Gastrocnemius medialis (tissue), 4 donors: ENCODE results near the gene ESRRB. TPM values are rescaled to one million over a fixed set of nuclear protein-coding genes. Genes with fewer than 3 reads are reported as not detected.

ENCODE experiments used
- ATAC-seq, 2 donors: fragments of 150-250 bp; one replicate each; pipeline ENCODE4 v1.9.1; 2016
- DNase-seq, 2 donors: peaks; one replicate each; pipeline ENCODE4 v3.0.0-alpha.2; 2019
- H3K27ac ChIP-seq, 4 donors: fragments of 200-600 bp; sonication (generic); 1 replicate in 1 of 4; 2 replicates in 3 of 4; pipeline ENCODE4 v1.5.1; 2016 to 2018; ENCODE audit warnings: mild to moderate bottlenecking in 2 of 4, moderate library complexity in 1 of 4
- H3K27me3 ChIP-seq, 3 donors: fragments of 200-600 bp; sonication (generic) in 2 of 3; 1 replicate in 1 of 3; 2 replicates in 2 of 3; pipeline versions ENCODE4 v1.5.1 to v1.6.0; 2016 to 2019; ENCODE audit warnings: mild to moderate bottlenecking in 1 of 3, moderate library complexity in 1 of 3
- H3K36me3 ChIP-seq, 2 donors: fragments of 200-600 bp; sonication (generic) in 1 of 2; one replicate each; pipeline ENCODE4 v1.5.1; 2017 to 2018
- H3K4me1 ChIP-seq, 2 donors: fragments of 200-600 bp; sonication (generic) in 1 of 2; one replicate each; pipeline ENCODE4 v1.5.1; 2016 to 2017; ENCODE audit warnings: mild to moderate bottlenecking in 2 of 2
- H3K4me3 ChIP-seq, 4 donors: fragments of 200-600 bp; sonication (generic) in 3 of 4; 1 replicate in 1 of 4; 2 replicates in 3 of 4; pipeline ENCODE4 v1.5.1; 2016 to 2019; ENCODE audit warnings: mild to moderate bottlenecking in 2 of 4
- H3K9me3 ChIP-seq, 3 donors: fragments of 200-600 bp; sonication (generic) in 2 of 3; 1 replicate in 1 of 3; 2 replicates in 2 of 3; pipeline ENCODE4 v1.5.1; 2016 to 2019
- POLR2A ChIP-seq, 2 donors: fragments of 450-650 bp; IDR thresholded peaks; one replicate each; pipeline ENCODE4 v1.6.1; 2017; ENCODE audit warnings: antibody characterized with exemption in 2 of 2, mild to moderate bottlenecking in 2 of 2, moderate library complexity in 2 of 2
- in situ Hi-C, 4 donors: fragments of 200-750 bp; cut with MboI; loops; one replicate each; pipeline versions ENCODE4 v1.15.0 to v1.8.0; 2017; ENCODE audit warnings: low sequenced_read_pairs in 4 of 4
- intact Hi-C: fragments of 100-400 bp; cut with DNase I; formaldehyde crosslinking; loops from one replicate; pipeline ENCODE4 v1.15.1; 2023; ENCODE audit warnings: low total_unique reads
- total RNA-seq, 4 donors: library from RNA; depleted of rRNA; stranded (reverse); fragments of >200 nt; gene quantifications; one replicate each; pipeline versions ENCODE4 v1.1.0 to v1.2.3, GENCODE V29; 2016
- TF ChIP-seq, protein P1 (sequence below), 5 experiments: fragments of 450-650 bp in 3 of 5; fragments of 200-600 bp in 2 of 5; sonication (generic) in 2 of 5; IDR thresholded peaks in 4 of 5; conservative IDR thresholded peaks in 1 of 5; 1 replicate in 4 of 5; 2 replicates in 1 of 5; pipeline ENCODE4 v1.5.1; 2016 to 2019; ENCODE audit warnings: antibody characterized with exemption in 5 of 5, mild to moderate bottlenecking in 3 of 5, moderate library complexity in 3 of 5

The ESRRB gene
- total RNA-seq, 4 donors from 2014 or later = 1.1 to 9.4 (median 5.3) TPM

DNA sequence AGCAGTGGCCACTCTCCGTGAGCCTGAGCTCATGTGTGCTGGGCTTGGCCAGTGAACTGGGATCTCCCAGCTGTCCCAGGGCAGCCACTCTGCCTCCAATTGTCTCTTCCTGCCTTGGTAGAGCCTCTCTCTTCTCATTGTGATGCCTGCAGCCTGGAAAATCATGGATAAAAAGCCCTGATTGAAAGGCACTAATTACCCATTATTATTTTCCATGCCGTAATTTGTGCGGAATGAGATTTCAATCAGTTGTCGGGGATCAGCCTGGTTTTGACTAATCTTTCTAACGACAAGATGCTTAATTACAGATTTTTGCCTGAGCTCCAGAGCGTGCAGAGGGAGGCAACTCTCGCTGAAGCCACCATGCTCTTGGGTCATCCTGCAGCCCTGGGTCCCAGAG is 52.7 kb downstream of the ESRRB start:
- no peaks in the 10 kb centered on the region for H3K9me3 ChIP-seq
- H3K4me3 ChIP-seq = no peak overlapping the region
- TF ChIP-seq POLR2A (IDR thresholded peaks at IDR 0.05) = no peak
- TF ChIP-seq, protein P1, sequence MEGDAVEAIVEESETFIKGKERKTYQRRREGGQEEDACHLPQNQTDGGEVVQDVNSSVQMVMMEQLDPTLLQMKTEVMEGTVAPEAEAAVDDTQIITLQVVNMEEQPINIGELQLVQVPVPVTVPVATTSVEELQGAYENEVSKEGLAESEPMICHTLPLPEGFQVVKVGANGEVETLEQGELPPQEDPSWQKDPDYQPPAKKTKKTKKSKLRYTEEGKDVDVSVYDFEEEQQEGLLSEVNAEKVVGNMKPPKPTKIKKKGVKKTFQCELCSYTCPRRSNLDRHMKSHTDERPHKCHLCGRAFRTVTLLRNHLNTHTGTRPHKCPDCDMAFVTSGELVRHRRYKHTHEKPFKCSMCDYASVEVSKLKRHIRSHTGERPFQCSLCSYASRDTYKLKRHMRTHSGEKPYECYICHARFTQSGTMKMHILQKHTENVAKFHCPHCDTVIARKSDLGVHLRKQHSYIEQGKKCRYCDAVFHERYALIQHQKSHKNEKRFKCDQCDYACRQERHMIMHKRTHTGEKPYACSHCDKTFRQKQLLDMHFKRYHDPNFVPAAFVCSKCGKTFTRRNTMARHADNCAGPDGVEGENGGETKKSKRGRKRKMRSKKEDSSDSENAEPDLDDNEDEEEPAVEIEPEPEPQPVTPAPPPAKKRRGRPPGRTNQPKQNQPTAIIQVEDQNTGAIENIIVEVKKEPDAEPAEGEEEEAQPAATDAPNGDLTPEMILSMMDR (IDR thresholded peaks at IDR 0.05 in 4 of 5, conservative IDR thresholded peaks at IDR 0.05 in 1 of 5) = no peak
- in situ Hi-C loops (no loop called here), intact Hi-C loops (no loop called here)
- no peak overlapping the region for H3K27ac ChIP-seq
- no peaks in the 10 kb centered on the region for H3K4me1 ChIP-seq
- ATAC-seq (no peak), DNase-seq (no peak)
- no peaks in the 10 kb centered on the region for H3K36me3 ChIP-seq
- no peaks in the 10 kb centered on the region for H3K27me3 ChIP-seq

DNA sequence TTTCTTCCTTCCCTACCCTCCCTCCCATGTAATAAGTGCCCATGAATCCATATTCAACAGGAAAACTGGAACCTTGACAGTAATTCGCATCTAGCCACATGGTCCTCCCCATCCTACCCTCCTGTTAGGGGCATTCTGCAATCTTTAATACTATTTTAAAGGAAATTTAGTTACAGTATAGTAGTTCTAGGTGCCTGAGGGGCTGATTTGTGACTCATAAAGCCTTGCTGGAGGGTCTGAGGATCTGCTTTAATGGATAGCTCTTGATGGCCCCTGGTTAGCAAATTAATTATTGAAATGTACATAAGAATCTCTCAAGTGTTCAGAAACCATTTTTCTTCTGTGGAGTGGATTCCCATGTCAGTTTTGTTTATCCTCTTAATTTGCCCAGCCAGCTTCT is 54.1 kb downstream of the ESRRB start:
- Histone ChIP-seq H3K4me3 (no peak overlapping the region), H3K9me3 (no peaks in the 10 kb centered on the region), H3K27me3 (no peaks in the 10 kb centered on the region), H3K27ac (no peak overlapping the region), H3K36me3 (no peaks in the 10 kb centered on the region), H3K4me1 (no peaks in the 10 kb centered on the region)
- ATAC-seq (no peak), DNase-seq (no peak)
- intact Hi-C loops (no loop called here), in situ Hi-C loops (no loop called here)
- TF ChIP-seq, protein P1 (IDR thresholded peaks at IDR 0.05 in 4 of 5, conservative IDR thresholded peaks at IDR 0.05 in 1 of 5) = no peak
- TF ChIP-seq POLR2A (IDR thresholded peaks at IDR 0.05) = no peak

- Histone ChIP-seq H3K27ac (no peak overlapping the region), H3K9me3 (no peaks in the 10 kb centered on the region), H3K4me1 (no peaks in the 10 kb centered on the region), H3K4me3 (no peak overlapping the region), H3K27me3 (no peaks in the 10 kb centered on the region), H3K36me3 (no peaks in the 10 kb centered on the region)
- TF ChIP-seq, protein P1 (IDR thresholded peaks at IDR 0.05 in 4 of 5, conservative IDR thresholded peaks at IDR 0.05 in 1 of 5) = no peak
- no peak for TF ChIP-seq POLR2A (IDR thresholded peaks at IDR 0.05)
- no peak for DNase-seq
- intact Hi-C loops = no loop called here
- in situ Hi-C loops = no loop called here
- ATAC-seq = no peak
Measured at GRCh38 chr14:76430475-76430980, 54.6 kb downstream of the ESRRB start.

- in situ Hi-C loops (no loop called here), intact Hi-C loops (no loop called here)
- TF ChIP-seq, protein P1 (IDR thresholded peaks at IDR 0.05 in 4 of 5, conservative IDR thresholded peaks at IDR 0.05 in 1 of 5) = no peak
- no peak for TF ChIP-seq POLR2A (IDR thresholded peaks at IDR 0.05)
- ATAC-seq (no peak), DNase-seq (no peak)
- H3K9me3 ChIP-seq = no peaks in the 10 kb centered on the region
- H3K36me3 ChIP-seq = no peaks in the 10 kb centered on the region
- no peak overlapping the region for H3K4me3 ChIP-seq
- no peaks in the 10 kb centered on the region for H3K27me3 ChIP-seq
- H3K27ac ChIP-seq = no peak overlapping the region
- H3K4me1 ChIP-seq = no peaks in the 10 kb centered on the region
Measured at GRCh38 chr14:76431538-76431937, 55.6 kb downstream of the ESRRB start.
